HTERT RPE-1 (cell line): Measurements from ENCODE around the gene CLSTN2.

Experiments used
- in situ Hi-C: fragments of 300-500 bp; cut with MboI; formaldehyde crosslinking; loops from 4 replicates; pipeline ENCODE4 v1.14.3; 2020; ENCODE audit warnings: low sequenced_read_pairs

CLSTN2 gene

GRCh38 chr3:140089403-140090072, 154.6 kb downstream of the CLSTN2 start:
- in situ Hi-C loops, result no loop called here

DNA sequence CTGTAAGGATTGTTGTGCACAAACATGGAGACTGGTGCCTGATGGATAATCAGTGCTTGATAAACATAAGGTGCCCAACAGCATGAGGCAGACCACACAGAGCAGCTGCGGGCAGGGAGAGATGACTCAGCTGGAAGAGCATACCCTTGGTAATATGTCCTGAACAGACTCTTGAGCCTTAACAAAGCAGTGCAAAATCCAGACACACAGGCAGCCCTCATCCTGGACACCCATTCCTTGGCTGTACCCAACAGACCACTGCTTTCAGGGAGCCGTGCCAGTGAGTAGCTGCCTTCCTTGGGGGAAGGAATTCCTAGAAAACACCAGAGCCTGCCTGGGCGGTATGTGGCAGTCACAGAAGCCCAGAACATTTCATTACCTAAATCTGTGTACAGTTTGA, 156.2 kb downstream of the CLSTN2 start:
- in situ Hi-C loops, result no loop called here

DNA sequence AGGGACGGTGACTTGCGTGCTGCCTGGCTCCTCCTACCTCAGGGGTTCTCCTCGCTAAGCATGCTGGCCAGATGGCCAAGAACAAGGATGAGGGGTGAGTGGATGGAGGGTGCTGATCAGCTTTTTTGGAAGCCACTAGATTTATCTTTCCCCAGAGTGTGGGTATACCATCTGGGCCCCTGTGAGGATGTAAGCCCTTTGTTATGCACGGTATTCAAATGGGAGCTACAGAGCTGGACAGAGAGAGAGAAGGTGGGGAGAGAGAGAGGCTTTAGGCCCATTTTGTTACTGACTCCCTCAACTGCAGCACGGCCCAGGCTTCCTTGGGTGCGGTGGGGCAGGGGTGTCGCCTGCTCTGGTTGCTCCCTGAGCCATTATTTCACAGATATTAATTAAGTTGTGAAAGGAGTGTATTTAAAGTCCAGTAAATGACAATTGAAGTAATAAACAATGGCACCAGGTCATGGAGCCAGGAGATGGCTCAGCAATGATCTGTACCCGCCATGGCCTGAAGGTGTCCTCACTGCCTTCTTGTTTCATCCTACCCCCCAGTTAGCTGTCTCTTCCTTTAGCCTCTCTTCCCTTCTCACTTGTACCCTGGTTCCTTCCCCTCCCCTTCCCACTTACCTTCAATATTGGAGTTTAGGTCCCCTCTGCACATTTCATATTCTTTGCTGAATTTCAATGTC, 158.0 kb downstream of the CLSTN2 start:
- in situ Hi-C loops, result no loop called here

DNA sequence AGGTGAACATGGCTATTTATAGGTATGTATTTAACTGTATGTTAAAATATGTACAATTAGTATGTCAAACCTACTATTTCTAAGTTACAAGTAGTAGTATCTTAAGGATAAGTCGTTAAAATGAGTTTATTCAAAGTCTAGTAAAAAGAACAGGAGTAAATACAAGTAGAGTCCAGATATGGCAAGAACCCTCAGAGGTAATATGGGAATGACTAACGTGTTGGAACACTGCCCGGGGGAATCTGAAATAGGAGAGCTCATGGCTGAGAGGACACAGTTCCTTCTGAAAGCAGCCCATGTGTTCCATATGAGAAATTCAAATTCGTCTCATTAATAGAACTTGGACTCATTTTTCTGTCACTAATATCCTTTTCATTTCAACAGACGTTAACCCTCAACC, 158.8 kb downstream of the CLSTN2 start:
- in situ Hi-C loops, result no loop called here

DNA sequence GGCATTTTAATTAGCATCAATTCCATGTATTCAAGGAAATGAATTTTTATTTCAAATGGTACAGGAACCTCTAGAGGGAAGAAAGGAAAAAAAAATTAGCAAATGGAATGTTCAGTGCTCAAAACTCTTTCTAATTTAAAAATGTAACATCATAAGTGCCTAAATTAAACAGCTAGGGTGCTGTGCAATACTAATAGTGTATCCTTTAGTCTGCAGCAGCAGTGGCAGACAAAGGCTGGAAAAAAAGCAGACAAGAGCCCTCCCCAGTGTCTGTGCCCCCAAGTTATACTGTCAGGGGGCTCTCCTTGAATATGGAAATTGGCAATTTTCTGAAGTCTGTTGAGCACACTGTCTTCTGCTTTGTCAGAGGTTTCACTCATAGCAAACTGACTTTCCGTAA, 159.5 kb downstream of the CLSTN2 start:
- in situ Hi-C loops, result no loop called here

DNA sequence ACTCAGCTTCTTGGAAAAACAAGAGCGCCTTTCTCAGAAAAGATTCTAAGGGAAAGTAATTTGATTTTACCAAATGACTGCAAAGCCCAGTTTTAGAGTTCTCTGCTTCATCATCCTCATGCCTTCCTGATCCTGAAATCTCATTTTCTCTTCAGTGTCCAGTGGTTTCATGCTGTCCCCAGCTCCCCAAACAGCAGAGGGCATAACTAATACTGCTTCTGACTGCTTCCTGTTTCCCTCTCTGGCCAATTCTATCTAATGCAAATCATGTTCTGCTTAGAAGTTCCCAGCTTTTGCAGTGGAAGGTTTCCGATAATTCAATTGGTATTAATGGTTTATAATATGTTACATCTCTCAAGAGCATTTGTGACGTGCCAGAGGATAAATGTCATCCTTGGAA, 161.1 kb downstream of the CLSTN2 start:
- in situ Hi-C loops, result no loop called here

GRCh38 chr3:140097874-140098635, 163.1 kb downstream of the CLSTN2 start:
- in situ Hi-C loops, result no loop called here

DNA sequence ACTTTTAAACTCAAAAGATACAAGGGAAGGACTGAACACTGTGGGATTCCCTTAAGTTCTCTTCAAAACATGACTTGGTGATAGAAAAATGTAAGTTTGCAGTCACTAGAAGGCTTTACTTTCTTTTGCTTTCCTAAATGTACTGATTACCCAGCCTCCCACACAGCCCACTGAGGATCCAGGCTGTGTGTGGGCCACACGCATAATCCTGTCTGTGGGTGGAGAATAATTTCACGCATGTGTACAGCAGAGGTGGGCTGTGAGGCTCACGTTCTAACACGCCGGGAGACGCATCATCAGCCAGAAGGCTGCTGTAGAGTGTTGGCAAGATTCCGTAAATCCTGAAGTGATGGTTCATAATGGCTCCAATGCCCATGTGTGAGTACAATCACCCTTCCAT, 165.5 kb downstream of the CLSTN2 start:
- in situ Hi-C loops, result no loop called here

DNA sequence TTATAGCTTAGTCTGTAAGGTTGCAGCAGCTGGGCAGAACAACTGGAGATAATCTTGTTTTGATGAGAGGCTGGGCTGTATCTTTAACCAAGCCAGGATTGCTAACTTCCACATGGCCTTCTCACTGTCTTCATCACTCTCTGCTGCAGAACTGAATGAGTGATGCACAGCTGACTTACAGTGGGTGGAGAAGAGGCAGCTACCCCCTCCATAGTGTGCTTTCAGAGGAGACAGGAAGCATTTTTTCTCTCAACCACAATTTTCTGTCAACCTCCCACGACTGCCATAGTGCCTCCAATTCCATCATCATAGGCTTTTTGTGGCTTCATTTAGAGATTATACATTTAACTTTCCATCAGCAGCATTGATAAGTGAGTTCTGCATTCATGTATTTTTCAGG, 168.2 kb downstream of the CLSTN2 start:
- in situ Hi-C loops, result no loop called here

DNA sequence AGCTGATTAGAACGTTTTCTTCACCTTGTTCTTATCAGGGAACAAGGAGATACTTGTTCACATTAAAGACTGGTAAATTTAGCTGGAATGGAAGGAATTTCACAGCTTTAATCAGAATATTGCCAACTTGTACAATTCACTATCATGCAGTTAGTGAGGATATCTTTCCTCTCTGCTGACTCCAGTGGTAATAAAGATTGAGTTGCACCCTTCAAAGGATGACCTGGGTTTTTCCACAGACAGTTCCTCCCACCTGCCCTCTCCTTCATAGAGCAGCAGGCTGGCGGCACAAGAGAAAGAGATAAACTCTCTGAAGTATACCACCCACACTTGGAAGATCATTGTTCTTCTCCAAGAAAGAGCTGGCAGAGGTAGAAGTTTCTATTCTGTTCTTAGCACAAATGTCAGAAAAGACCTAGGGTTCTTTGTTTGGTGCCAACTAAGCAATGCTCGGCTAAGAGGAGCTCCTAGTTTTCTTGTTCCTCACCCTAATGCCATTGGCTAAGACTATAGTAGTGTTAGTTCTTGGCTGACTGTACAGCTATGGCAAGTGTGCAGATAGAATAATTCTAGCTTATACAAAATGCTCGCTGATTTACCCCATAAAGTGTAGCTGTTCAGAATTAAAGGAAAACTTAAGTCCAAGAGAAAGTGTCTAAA, 169.1 kb downstream of the CLSTN2 start:
- in situ Hi-C loops, result no loop called here

GRCh38 chr3:140113996-140114788, 179.2 kb downstream of the CLSTN2 start:
- in situ Hi-C loops, result no loop called here

DNA sequence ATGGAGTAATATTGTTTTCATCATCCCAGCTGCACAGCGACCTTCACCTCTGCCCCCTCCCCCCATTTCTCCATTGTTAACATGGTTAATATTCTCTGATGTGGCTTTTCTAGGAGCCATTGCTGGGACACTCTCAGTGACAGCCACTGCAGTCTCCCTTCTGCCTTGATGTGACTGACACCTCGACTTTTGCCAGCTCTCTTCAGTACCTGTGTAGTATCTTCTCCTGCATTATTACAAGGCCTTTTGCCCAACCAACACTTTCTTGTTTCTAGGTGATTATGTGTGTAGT, 179.8 kb downstream of the CLSTN2 start:
- in situ Hi-C loops, result no loop called here

DNA sequence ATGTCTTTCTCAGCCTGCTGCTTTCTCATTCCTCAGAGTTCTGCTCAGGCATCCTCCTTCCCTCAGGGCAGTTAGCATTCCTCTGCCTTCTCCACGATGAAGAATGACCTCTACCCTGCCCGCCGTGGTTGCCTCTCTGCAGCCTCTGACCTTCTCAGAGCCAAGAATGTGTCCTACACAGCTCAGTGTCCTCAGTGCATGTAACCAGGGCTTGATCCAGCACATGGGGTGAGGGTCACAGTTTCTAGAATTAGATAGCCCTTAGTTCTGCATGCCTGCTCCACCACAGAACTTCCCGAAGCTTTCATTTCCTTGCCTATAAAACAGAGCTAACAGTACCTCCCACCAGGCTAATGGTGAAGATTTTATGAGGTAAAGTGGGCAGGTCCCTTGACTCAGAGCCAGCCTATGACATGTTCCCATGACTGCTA, 182.1 kb downstream of the CLSTN2 start:
- in situ Hi-C loops, result no loop called here

DNA sequence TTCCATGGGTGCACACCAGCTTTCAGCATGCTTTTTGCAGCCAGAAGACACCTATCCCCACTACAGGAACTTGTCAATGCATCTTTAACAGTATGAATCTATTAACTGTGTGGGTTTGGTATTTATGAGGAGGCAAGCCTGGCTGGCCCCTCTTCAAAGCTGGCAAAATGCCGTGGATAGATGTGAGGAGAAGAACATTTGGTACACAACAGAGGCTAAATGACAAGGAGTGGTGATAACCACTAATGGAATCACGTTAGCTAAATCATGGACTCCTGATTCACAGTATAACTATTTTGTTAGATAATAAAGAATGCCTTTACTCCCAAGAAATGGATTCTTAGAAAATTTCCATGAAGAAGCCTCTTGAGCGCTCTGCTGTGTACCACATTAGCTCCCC, 187.2 kb downstream of the CLSTN2 start:
- in situ Hi-C loops, result no loop called here

DNA sequence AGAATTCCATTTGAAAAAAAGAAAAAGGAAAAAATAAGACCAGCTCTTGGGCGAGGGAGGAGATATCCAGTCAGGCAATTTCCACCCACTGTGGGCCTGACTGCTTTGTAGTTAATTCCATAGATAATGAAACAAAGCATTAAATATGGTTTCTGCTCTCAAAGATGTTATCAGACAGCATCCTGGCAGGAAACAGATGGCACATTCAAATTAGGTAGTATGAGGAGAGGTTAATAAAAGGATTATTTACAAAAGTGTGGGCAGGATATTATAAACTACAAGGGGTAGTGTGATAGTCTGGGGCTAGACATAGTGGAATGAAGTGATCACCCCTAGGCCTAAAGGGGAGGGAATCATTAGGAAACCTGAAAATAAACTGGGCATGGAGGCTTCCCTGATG, 193.2 kb downstream of the CLSTN2 start:
- in situ Hi-C loops, result no loop called here

- in situ Hi-C loops, result no loop called here
Measured at GRCh38 chr3:140128631-140129030, 193.6 kb downstream of the CLSTN2 start.

- in situ Hi-C loops, result no loop called here
Measured at GRCh38 chr3:140129768-140130284, 194.8 kb downstream of the CLSTN2 start.

DNA sequence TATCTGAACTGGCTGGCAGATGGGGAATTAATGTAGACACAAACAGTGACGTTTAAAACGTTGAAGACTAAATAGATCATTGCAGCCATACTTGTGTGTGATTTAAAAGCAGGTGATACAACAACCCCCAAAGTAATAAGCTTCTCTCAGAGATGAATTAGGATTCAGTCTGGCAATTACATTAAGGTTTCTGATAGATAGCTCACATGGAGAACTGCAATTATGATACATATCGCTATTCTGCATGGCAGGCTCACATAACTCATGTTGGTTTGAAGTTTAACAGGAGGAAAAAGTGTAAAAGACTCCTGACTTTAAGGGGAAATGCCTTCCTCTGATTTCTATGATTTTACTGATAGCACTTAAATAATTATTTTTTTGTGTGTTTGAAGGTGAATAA, 196.9 kb downstream of the CLSTN2 start:
- in situ Hi-C loops, result no loop called here

DNA sequence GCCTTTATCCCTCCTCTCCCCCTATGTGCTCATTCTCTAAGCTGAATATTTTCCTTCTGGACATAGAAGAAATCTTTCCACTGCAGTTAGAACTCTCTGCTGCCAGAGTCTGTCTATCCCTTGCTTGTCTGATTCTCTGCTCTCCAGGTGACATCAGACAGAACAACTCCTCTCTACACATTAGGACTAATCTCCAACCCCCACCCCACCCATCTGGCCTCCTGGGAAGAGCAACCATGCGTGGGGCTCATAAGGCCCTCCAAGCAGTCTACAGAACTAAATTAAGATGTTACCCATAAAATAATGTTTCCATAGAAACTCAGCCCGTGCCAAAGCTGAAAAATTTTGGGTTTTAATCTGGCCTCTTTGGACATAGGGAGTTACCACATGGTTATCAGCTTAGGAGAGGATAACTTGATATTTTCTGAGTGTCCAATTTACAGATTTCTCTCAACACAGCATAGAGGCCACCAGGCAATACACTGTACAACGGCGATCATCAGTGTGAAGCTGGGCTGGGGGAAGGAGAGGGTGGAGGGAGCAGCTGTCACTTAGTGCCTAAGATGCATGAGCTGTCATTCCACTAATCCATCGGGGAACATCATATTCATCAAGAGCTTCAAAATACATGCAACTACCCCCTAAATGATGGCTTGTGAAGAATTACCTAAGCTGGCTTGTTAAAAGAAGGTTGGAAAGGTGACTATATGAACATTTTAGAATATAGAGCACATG, 199.4 kb downstream of the CLSTN2 start:
- in situ Hi-C loops, result no loop called here

DNA sequence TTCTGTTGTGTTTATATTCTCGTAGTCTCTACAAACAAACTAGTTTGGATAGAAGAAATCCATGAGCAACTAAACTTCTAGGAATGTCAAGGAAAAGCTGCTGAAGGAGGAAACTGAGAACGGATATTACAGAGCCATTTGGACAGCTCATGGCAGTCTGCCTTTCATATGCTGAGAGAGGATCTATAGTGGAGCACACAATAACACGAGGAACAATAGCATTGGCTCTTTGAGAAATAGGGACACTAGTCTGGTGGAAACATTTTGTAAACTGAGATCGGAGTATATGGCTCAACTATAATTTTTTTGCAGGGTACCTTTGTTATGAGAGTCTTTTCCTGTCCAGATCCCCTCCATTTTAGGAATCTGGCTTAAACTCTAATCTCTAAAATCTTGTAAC, 200.5 kb downstream of the CLSTN2 start:
- in situ Hi-C loops, result no loop called here
